OCI-LY7 (cell line): ENCODE measurements around the gene TLNRD1.

ENCODE experiments used
- EZH2phosphoT487 ChIP-seq: fragments of 200-600 bp; sonication (generic); IDR thresholded peaks from 2 replicates; pipeline ENCODE4 v1.6.1; 2018; ENCODE audit warnings: low read depth, borderline replicate concordance, mild to moderate bottlenecking, mixed run types, antibody characterized with exemption, low read length, moderate library complexity, mixed read lengths
- TF ChIP-seq, protein P1 (sequence below): fragments of 200-600 bp; sonication (generic); conservative IDR thresholded peaks from 2 replicates; pipeline ENCODE4 v1.5.1; 2014; ENCODE audit warnings: mild to moderate bottlenecking, antibody characterized with exemption, low read length, moderate library complexity, mixed read lengths

DNA sequence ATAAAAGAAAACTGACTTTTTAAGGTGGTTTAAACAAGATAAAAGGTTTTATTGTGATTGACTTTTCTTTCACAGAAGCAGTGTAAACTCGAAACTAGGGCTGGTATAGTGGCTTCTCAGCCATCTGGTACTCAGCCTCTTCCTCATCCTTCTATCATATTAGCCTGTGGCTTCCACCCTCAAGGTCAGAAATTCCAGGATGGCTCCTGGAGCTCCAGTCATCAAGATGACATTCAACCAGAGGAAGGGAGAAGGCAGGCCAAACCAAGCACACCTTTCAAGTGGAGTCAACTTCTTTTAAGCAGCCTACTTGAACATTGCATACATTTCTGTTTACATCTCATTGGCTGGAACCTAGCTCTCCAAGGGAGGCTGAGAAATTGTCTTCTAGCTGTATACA is 9.8 kb upstream of the TLNRD1 start:
- TF ChIP-seq, protein P1, sequence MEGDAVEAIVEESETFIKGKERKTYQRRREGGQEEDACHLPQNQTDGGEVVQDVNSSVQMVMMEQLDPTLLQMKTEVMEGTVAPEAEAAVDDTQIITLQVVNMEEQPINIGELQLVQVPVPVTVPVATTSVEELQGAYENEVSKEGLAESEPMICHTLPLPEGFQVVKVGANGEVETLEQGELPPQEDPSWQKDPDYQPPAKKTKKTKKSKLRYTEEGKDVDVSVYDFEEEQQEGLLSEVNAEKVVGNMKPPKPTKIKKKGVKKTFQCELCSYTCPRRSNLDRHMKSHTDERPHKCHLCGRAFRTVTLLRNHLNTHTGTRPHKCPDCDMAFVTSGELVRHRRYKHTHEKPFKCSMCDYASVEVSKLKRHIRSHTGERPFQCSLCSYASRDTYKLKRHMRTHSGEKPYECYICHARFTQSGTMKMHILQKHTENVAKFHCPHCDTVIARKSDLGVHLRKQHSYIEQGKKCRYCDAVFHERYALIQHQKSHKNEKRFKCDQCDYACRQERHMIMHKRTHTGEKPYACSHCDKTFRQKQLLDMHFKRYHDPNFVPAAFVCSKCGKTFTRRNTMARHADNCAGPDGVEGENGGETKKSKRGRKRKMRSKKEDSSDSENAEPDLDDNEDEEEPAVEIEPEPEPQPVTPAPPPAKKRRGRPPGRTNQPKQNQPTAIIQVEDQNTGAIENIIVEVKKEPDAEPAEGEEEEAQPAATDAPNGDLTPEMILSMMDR, result no peak
- TF ChIP-seq EZH2phosphoT487, result no peak
